HEK293 (cell line): ENCODE data around the gene KRTAP5-1.

ENCODE experiments used
- CTCF ChIA-PET: fragments of 350-600 bp; formaldehyde crosslinking; extraction: SDS; loops from one replicate; lab custom pipeline; 2021; ENCODE audit warnings: antibody characterized with exemption; lab: Yijun Ruan, JAX
- POLR2A ChIA-PET: fragments of 300-600 bp; formaldehyde crosslinking; extraction: SDS; loops from one replicate; lab custom pipeline; 2020; ENCODE audit warnings: antibody characterized with exemption, inconsistent platforms; lab: Yijun Ruan, JAX
- H3K27ac ChIP-seq: fragments of 200-500 bp; sonication (Bioruptor generic); 2 replicates; pipeline ENCODE4 v1.5.1; 2014; ENCODE audit warnings: low read depth, low read length, control low read depth, inconsistent platforms; ENCODE audit errors: extremely low read depth
- H3K36me3 ChIP-seq, 2 experiments: fragments of 200-500 bp in 1 of 2; sonication (Bioruptor generic) in 1 of 2; 1 replicate in 1 of 2; 2 replicates in 1 of 2; pipeline ENCODE4 v1.5.1; 2014 to 2017; ENCODE audit warnings: inconsistent platforms in 2 of 2, low read length in 2 of 2; ENCODE audit not compliant: control insufficient read depth in 2 of 2, insufficient read depth in 1 of 2
- H3K4me1 ChIP-seq: fragments of 200-500 bp; sonication (Bioruptor generic); 2 replicates; pipeline ENCODE4 v1.5.1; 2014; ENCODE audit warnings: mild to moderate bottlenecking, low read length, inconsistent platforms; ENCODE audit not compliant: control insufficient read depth, insufficient read depth
- H3K4me3 ChIP-seq: 2 replicates; pipeline ENCODE4 v1.5.1; 2011; ENCODE audit warnings: low read depth, mild to moderate bottlenecking, control low read depth, low read length, moderate library complexity
- H3K9me3 ChIP-seq: fragments of 200-500 bp; sonication (Bioruptor generic); 2 replicates; pipeline ENCODE4 v1.5.1; 2014; ENCODE audit warnings: low read depth, low read length, inconsistent platforms; ENCODE audit not compliant: control insufficient read depth, insufficient read depth
- GLI4 ChIP-seq: fragments of 450-650 bp; formaldehyde crosslinking; IDR thresholded peaks from 2 replicates; pipeline ENCODE4 v1.5.1; 2016; ENCODE audit warnings: missing biosample characterization, missing genetic modification characterization
- GLIS1 ChIP-seq: fragments of 450-650 bp; formaldehyde crosslinking; IDR thresholded peaks from 2 replicates; pipeline ENCODE4 v1.5.1; 2016; ENCODE audit warnings: missing biosample characterization, missing genetic modification characterization
- HOXC10 ChIP-seq: sonication (generic); formaldehyde crosslinking; IDR thresholded peaks from 2 replicates; pipeline ENCODE4 v1.8.1; 2023; ENCODE audit warnings: mild to moderate bottlenecking, missing genetic modification reagents
- OVOL3 ChIP-seq: fragments of 450-650 bp; formaldehyde crosslinking; IDR thresholded peaks from 2 replicates; pipeline ENCODE4 v1.5.1; 2016; ENCODE audit warnings: missing biosample characterization, missing genetic modification characterization
- PRDM1 ChIP-seq: fragments of 450-650 bp; formaldehyde crosslinking; IDR thresholded peaks from 2 replicates; pipeline ENCODE4; 2016; ENCODE audit warnings: missing biosample characterization, missing genetic modification characterization
- ZFP69B ChIP-seq: fragments of 450-650 bp; formaldehyde crosslinking; IDR thresholded peaks from 2 replicates; pipeline ENCODE4 v1.5.1; 2016; ENCODE audit warnings: missing biosample characterization, missing genetic modification characterization
- ZIC2 ChIP-seq: fragments of 450-650 bp; formaldehyde crosslinking; IDR thresholded peaks from 2 replicates; pipeline ENCODE4 v1.5.1; 2016; ENCODE audit warnings: missing biosample characterization, missing genetic modification characterization
- ZNF112 ChIP-seq: fragments of 450-650 bp; formaldehyde crosslinking; IDR thresholded peaks from 2 replicates; pipeline ENCODE4 v1.5.0; 2017; ENCODE audit warnings: missing biosample characterization, missing genetic modification characterization
- ZNF404 ChIP-seq: fragments of 450-650 bp; formaldehyde crosslinking; IDR thresholded peaks from 2 replicates; pipeline ENCODE4 v1.5.1; 2017; ENCODE audit warnings: missing biosample characterization, missing genetic modification characterization
- ZNF521 ChIP-seq: fragments of 450-650 bp; formaldehyde crosslinking; IDR thresholded peaks from 2 replicates; pipeline ENCODE4 v1.5.1; 2017; ENCODE audit warnings: missing biosample characterization, mild to moderate bottlenecking, missing genetic modification characterization
- ZNF560 ChIP-seq: fragments of 450-650 bp; formaldehyde crosslinking; IDR thresholded peaks from 2 replicates; pipeline ENCODE4 v1.5.1; 2017; ENCODE audit warnings: missing biosample characterization, missing genetic modification characterization, borderline replicate concordance
- ZNF626 ChIP-seq: fragments of 450-650 bp; sonication (Bioruptor Pico); formaldehyde crosslinking; IDR thresholded peaks from 2 replicates; pipeline ENCODE4 v1.5.1; 2018; ENCODE audit warnings: missing biosample characterization, missing genetic modification characterization, inconsistent platforms
- ZNF76 ChIP-seq: fragments of 450-650 bp; formaldehyde crosslinking; IDR thresholded peaks from 2 replicates; pipeline ENCODE4; 2016; ENCODE audit warnings: low read depth, missing biosample characterization, missing genetic modification characterization, borderline replicate concordance
- TF ChIP-seq, protein P1 (sequence below): fragments of 450-650 bp; formaldehyde crosslinking; IDR thresholded peaks from 2 replicates; pipeline ENCODE4 v1.5.1; 2016; ENCODE audit warnings: missing biosample characterization, missing genetic modification characterization, borderline replicate concordance
- TF ChIP-seq, protein P2 (sequence below): fragments of 450-650 bp; formaldehyde crosslinking; IDR thresholded peaks from 2 replicates; pipeline ENCODE4 v1.5.1; 2016; ENCODE audit warnings: missing biosample characterization, missing genetic modification characterization
- TF ChIP-seq, protein P3 (sequence below): fragments of 450-650 bp; formaldehyde crosslinking; IDR thresholded peaks from 2 replicates; pipeline ENCODE4 v1.5.1; 2016; ENCODE audit warnings: missing biosample characterization, missing genetic modification characterization
- TF ChIP-seq, protein P4 (sequence below): fragments of 450-650 bp; IDR thresholded peaks from 2 replicates; pipeline ENCODE4 v1.5.1; 2018; ENCODE audit warnings: missing biosample characterization, missing genetic modification characterization

KRTAP5-1 gene

DNA sequence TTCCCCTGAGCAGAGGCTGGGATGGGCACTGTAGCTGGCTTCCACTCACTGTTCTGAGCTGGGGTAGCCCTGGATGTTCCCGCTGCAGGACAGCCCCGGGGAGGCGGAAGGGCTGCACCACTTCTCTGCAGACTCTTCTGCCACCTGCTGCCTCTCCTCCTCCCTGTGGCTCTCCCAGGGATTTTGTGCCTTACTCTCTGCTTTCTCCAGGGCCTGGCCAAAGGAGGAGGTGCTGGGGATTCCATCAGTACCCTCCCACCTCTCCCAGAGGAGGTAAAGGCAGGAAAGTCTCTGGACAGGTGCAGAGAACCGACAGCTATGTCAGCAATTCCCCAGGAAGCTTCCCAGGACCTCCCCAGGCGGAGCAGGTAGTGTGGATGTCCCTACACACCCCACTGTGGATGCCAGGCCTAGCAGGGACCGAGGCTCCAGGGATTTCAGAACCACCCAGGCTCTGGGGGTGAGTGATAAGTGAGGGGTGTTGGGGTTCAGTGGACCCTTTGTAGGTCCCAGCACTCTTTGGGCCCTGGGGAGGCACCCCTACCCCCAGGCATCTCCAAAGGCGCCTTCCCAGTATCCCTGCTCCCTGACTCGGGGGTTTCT, 24.3 kb downstream of the KRTAP5-1 start:
- Histone ChIP-seq H3K4me3 (no peak overlapping the region), H3K9me3 (no peaks in the 10 kb centered on the region), H3K36me3 (peaks cover 0 to 66% of the 10 kb centered on the region in 2 experiments; a peak in 1 of 3 replicates), H3K27ac (no peak overlapping the region), H3K4me1 (no peaks in the 10 kb centered on the region)
- no peak for TF ChIP-seq ZNF76 (tag by site-specific recombination)
- TF ChIP-seq ZNF112 (tag by site-specific recombination), result no peak
- no peak for TF ChIP-seq ZFP69B (tag by site-specific recombination)
- no peak for TF ChIP-seq ZNF560
- TF ChIP-seq, protein P1, sequence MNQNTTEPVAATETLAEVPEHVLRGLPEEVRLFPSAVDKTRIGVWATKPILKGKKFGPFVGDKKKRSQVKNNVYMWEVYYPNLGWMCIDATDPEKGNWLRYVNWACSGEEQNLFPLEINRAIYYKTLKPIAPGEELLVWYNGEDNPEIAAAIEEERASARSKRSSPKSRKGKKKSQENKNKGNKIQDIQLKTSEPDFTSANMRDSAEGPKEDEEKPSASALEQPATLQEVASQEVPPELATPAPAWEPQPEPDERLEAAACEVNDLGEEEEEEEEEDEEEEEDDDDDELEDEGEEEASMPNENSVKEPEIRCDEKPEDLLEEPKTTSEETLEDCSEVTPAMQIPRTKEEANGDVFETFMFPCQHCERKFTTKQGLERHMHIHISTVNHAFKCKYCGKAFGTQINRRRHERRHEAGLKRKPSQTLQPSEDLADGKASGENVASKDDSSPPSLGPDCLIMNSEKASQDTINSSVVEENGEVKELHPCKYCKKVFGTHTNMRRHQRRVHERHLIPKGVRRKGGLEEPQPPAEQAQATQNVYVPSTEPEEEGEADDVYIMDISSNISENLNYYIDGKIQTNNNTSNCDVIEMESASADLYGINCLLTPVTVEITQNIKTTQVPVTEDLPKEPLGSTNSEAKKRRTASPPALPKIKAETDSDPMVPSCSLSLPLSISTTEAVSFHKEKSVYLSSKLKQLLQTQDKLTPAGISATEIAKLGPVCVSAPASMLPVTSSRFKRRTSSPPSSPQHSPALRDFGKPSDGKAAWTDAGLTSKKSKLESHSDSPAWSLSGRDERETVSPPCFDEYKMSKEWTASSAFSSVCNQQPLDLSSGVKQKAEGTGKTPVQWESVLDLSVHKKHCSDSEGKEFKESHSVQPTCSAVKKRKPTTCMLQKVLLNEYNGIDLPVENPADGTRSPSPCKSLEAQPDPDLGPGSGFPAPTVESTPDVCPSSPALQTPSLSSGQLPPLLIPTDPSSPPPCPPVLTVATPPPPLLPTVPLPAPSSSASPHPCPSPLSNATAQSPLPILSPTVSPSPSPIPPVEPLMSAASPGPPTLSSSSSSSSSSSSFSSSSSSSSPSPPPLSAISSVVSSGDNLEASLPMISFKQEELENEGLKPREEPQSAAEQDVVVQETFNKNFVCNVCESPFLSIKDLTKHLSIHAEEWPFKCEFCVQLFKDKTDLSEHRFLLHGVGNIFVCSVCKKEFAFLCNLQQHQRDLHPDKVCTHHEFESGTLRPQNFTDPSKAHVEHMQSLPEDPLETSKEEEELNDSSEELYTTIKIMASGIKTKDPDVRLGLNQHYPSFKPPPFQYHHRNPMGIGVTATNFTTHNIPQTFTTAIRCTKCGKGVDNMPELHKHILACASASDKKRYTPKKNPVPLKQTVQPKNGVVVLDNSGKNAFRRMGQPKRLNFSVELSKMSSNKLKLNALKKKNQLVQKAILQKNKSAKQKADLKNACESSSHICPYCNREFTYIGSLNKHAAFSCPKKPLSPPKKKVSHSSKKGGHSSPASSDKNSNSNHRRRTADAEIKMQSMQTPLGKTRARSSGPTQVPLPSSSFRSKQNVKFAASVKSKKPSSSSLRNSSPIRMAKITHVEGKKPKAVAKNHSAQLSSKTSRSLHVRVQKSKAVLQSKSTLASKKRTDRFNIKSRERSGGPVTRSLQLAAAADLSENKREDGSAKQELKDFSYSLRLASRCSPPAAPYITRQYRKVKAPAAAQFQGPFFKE (tag by site-specific recombination), result no peak
- TF ChIP-seq, protein P2, sequence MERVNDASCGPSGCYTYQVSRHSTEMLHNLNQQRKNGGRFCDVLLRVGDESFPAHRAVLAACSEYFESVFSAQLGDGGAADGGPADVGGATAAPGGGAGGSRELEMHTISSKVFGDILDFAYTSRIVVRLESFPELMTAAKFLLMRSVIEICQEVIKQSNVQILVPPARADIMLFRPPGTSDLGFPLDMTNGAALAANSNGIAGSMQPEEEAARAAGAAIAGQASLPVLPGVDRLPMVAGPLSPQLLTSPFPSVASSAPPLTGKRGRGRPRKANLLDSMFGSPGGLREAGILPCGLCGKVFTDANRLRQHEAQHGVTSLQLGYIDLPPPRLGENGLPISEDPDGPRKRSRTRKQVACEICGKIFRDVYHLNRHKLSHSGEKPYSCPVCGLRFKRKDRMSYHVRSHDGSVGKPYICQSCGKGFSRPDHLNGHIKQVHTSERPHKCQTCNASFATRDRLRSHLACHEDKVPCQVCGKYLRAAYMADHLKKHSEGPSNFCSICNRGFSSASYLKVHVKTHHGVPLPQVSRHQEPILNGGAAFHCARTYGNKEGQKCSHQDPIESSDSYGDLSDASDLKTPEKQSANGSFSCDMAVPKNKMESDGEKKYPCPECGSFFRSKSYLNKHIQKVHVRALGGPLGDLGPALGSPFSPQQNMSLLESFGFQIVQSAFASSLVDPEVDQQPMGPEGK, result no peak
- TF ChIP-seq ZNF626 (tag by site-specific recombination), result no peak
- peak; percentile 54 for TF ChIP-seq ZIC2 (tag by site-specific recombination)
- TF ChIP-seq HOXC10, result no peak
- TF ChIP-seq PRDM1, result no peak
- TF ChIP-seq ZNF404 (tag by site-specific recombination), result no peak
- TF ChIP-seq, protein P3, sequence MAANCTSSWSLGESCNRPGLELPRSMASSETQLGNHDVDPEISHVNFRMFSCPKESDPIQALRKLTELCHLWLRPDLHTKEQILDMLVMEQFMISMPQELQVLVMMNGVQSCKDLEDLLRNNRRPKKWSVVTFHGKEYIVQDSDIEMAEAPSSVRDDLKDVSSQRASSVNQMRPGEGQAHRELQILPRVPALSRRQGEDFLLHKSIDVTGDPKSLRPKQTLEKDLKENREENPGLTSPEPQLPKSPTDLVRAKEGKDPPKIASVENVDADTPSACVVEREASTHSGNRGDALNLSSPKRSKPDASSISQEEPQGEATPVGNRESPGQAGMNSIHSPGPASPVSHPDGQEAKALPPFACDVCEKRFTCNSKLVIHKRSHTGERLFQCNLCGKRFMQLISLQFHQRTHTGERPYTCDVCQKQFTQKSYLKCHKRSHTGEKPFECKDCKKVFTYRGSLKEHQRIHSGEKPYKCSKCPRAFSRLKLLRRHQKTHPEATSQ (tag by site-specific recombination), result no peak
- TF ChIP-seq GLI4 (tag by site-specific recombination), result no peak
- peak; percentile 66 for TF ChIP-seq GLIS1 (tag by site-specific recombination)
- TF ChIP-seq OVOL3 (tag by site-specific recombination), result no peak
- TF ChIP-seq, protein P4, sequence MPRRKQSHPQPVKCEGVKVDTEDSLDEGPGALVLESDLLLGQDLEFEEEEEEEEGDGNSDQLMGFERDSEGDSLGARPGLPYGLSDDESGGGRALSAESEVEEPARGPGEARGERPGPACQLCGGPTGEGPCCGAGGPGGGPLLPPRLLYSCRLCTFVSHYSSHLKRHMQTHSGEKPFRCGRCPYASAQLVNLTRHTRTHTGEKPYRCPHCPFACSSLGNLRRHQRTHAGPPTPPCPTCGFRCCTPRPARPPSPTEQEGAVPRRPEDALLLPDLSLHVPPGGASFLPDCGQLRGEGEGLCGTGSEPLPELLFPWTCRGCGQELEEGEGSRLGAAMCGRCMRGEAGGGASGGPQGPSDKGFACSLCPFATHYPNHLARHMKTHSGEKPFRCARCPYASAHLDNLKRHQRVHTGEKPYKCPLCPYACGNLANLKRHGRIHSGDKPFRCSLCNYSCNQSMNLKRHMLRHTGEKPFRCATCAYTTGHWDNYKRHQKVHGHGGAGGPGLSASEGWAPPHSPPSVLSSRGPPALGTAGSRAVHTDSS (tag by site-specific recombination), result no peak
- no peak for TF ChIP-seq ZNF521 (tag by site-specific recombination)
- ChIA-PET POLR2A (no interaction called here), CTCF (interaction anchor here (0.5 to 2.2 kb wide), 3 partner anchors 14 to 15 kb away, joined by 3 to 10 read pairs (median 3); no protein-coding TSS in a partner anchor)
